HL-60/S4 treated with phorbol 12-myristate 13-acetate at 8.2 ng/mL for 4 days and 3 days (cell line): ENCODE results near the gene DAB1.

Experiments used
- in situ Hi-C: fragments of 300-500 bp; cut with MboI; formaldehyde crosslinking; loops from 2 replicates; pipeline ENCODE4 v1.15.0; 2022; ENCODE audit warnings: low sequenced_read_pairs

The DAB1 gene

DNA sequence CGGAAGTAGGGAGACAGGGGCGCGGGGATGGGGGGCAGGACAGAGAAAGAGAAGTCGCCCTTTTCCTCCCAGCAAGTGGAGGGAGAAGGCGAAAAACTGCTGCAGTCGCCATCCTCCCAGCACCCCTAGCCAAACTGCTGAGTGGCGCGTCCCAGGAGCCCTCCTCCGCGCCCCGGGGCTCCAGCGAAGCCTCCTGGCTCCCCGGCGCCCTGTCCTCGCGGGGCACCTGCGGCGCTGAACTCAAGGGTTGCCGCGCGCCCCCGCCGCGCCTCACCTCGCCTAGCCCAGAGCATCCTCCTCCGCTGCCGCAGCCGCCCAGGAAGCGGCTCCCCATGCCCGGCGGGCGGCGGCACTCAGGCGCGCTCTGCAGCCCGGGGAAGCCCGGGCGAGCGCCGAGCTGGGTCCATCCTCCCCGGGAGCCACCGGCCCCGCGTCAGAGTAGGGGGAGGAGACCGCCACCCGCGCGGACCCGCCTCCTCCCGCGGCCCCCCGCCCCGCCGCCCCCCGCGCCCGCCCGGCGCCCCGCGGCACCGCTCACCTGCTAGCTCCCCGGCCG, at the start of gene DAB1:
TSS of gene DAB1 (minus strand) at position 405 of the 556 bp plus-strand sequence. CDS start 133,030 bp downstream, outside the sequence.
- in situ Hi-C loops: no loop called here

DNA sequence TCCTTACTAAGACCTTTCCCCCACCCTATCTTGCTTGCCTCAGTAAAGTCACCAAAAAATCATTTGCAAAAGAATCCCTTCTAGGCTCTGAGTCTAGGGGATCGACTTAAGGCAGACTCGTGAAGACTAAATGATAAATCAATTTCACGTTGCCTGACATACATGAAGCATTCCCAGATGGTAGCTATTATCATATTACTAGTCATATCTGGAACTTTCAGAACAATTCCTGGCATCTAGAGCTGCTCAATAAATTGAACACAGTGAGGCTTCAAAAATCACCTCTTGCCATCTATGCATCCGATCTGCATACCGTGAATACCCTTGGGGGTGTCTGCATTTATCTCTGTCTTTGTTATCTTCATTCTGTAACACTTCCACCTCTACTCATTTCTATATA, 49.6 kb upstream of the DAB1 start:
- in situ Hi-C loops: no loop called here

DNA sequence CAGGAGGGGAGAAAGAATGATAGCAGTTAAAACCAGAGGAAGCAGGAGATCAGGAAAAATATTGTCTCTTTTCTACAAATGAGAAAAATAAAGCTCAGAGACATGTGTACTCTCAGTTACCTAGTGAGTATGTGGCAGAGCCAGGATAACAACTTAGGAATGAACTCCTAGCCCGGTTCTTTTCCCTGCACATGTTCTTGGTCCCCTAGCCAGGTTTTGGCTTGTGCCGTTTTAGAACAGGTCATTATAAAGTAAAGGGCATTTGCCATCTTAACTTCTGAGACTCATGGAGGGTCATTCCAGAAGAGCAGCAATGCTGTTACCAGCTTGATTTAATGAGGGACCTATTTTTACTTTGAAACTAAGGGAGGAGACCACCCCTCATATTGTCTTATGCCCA, 48.1 kb upstream of the DAB1 start:
- in situ Hi-C loops: no loop called here

DNA sequence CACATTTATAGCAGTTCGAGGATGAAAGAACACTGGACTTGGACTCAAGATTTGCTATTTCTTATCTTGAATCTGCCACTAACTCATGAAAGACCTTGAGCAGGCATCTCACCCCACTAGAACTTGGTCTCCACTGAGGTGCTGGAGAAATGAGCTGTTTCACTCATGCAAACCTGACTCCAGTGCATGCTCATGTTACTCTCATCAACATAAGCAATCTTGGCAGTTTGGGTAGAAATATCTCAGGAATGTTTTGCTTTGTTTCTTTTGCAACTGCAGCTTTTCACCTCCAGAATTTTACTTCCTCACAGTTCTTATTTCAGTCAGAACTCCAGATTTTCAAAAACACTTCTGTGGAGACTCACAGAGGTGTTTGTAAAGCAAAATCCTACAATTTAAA, 46.2 kb upstream of the DAB1 start:
- in situ Hi-C loops: no loop called here

DNA sequence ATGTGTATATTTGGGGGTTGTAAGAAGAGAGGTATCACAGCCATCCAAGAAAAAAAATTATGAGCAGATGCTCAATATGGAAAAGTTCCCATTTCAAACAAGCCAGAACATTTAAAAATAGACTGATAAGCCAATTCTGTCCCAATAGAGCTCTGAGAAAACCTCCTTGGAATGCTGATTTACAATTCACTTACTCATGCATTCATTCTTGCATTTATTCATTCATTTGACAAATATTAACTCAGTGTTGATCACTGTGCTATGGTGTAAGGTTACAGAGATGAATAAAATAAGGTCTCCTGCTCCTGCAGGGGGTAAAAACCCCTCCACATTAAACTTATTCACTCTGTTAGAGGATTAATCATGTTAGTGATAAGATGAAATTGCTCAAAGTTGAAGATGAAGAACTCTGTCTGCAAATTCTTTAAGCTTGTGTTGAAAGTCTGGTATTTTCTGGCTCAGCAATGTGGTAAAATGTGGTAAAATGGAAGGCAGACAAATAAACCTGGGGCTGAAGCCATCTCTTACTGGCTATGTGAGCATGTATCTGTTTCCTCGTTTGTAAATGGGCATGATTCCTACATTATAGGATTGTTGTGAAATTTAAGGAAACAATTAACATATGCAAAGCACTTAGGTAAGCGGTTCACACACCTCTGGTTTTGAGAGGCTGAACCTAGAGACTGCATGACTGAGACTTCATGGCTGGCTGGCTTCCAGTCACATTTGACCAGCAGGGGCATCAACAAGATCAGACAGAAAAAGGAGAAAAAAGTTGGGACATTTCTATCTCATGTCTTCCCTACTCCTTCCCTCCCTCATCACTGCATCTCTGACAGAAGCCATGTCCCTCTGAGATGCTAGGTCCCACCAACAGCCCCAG, 45.0 kb upstream of the DAB1 start:
- in situ Hi-C loops: no loop called here

DNA sequence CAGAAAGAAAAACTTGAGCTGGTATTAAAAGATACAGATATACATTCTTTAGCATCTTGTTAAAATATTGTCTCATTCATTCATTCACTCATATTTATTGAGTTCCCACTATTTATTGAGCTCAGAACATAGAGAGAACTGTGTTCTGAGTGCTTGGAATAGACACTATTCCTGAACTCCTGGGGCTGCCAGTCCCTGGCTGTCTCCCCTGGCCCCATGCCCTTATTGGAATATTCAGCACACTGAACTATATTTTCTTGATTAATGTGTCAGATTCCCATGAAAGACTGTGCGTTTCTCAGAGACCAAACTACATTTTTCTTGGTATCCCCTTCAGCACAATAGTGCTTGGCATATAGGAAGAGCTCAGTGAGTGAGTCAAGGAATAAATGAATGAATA, 44.0 kb upstream of the DAB1 start:
- in situ Hi-C loops: no loop called here

DNA sequence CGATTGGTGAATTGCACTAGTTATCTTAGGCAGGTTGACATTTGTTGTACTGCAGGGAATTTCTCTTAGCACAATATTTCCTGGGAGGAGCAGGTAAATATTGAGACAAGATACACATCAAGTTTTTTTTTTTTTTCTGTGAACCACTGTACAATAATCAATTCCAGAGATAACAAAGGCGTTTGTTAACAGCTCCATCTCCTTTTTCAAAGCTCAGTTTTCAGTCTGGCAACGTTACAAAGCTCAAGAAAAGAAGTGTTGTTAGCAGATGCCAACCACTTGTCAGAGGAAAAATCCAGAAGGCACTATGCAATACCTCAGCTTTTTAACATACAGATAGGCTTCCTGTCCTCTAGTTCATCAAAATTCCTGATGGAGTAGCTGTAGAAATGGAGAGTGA, 40.9 kb upstream of the DAB1 start:
- in situ Hi-C loops: no loop called here

DNA sequence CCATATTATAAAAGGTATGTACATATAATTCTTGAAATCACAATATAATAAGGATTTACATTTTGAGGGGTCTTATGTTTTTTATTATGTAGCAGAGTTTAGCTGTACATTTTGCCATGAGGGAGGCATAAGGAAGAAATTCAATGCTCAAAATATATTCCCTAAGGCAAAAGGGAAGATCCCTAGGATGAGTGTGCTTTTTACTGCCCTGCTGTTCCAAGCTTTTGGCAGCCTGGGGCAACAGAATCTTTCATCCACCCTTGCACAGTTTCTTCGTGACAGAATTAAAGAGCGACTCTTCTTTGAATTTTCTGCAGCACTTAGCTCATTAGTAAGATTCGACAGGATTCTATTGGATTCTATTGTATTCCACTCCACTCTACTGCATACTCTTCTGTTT, 39.5 kb upstream of the DAB1 start:
- in situ Hi-C loops: no loop called here

DNA sequence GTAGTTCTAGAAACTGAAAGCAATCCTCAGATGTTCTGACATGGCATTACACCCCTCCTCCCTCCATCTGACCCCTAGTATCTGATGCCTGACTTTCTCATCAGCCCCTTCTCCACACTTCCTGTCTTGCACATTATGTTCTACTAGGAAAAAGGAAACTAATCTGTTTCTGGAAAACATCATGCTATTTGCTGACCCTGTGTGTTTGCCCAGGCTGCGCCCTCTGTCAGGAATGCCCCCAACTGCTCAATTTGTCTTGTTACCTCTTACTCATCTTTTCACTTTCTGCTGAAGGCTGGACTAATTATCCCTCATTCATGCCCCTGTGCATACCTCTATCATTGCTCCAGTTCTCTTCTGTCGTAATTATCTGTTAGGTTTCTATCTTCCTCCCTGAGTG, 37.5 kb upstream of the DAB1 start:
- in situ Hi-C loops: no loop called here

DNA sequence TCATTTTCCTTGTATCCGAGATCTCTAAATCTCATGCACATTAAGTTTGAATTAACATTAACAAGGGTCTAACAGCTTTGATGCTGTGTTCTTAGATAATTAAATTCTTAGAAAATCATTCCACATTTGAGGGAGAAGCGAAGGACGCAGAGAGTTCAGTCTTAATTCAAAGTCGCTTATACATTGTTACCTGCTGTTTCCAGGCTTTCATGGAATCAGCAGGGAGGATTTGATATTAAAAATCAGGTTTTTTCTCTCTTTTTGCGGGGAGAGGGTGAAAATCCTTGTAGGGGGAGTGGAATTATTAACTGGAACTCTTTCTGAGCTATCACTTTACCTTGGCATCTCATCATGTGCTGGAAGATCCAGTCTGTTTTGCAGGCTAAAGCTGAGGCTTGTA, 27.7 kb upstream of the DAB1 start:
- in situ Hi-C loops: no loop called here

DNA sequence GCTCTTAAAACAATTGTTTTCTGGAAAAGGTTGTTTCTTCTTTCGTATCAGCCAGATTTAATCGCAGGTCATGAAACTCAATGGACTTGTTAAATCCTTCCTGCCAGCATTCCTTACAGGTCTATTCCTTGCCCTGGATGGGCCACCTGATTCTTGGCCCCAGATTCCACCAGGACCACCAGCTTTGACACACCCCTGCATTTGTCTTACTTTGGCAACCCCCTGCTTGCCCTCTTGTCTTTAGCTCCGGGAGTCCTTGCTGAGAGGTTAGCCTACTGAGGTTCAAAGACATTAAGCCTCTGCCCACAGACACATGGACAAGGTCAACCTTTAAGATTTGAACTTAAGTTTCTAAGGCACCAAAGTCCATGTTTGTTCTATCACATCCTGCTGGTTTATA, 27.1 kb upstream of the DAB1 start:
- in situ Hi-C loops: no loop called here

DNA sequence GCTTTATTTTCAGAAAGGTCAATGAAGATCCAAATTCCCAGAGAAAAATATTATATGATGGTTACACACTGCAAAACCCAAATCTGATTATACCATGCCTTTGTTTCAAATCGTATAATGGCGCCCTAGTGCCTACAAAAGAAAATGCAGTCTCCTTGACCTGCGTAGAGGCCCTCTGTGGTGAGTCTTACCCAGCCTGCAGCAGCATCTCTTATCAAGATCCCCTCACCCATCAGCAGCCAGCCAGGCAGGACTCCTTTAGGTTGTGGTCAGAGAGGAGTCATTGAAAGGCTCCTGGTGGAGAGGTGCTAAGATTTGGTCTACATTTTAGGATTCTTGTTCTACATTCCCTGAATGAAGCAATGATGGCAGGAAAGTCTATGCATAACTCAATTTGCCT, 23.7 kb upstream of the DAB1 start:
- in situ Hi-C loops: no loop called here

DNA sequence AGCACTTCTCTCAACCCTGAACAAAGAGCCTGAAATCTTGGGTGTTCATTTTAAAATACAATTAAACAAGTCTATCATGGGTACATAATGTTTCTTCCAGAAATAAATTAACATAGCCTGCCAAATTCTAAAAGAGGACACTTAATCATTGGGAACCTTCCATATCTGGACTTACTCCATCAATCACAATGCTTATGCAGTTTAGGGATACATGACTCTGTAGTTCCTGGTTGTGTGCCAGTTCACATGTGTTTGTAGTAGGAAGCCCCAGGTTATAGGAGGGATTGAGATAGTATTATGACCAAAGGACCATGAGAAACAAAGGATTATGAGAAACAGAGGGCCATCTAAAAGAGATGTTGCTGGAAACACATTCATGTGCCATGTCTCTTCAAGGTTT, 19.1 kb upstream of the DAB1 start:
- in situ Hi-C loops: no loop called here

DNA sequence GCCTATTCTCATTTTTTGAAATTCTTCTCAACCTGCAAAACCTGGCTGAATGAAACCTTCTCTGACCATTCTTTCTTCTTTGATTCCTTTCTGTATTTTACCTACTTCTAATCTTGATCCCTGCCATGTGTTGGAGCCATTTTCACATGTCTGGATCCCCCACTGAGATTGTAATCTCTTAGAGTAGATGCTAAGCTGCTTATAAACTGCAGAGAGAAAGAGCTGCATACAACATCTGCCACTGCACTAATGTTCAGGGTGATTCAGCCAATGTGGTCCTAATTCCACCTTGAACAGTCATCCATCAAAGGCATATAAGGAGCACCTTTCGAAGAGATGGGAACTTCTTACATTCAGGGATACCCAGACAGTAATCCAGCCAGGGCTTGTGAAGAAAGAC, 16.2 kb upstream of the DAB1 start:
- in situ Hi-C loops: no loop called here

DNA sequence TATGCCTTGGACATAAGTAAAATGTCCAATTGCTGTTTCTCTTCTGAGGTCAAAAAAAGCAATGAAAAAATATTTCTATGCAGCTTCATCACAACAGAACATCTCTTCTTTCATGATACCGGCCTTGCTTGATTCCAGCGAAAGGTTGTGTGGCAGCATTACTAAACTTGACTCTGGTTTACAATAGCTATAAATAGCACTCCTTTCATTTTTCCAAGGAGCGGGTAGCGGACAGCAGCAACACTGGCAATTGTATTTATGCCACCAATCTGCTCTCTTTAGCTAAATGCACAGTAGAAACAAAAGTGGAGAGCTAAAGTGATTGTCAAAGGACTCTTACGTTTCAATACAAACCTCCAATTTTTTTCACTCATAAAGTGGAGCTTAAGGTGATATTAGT, 7.5 kb upstream of the DAB1 start:
- in situ Hi-C loops: no loop called here

DNA sequence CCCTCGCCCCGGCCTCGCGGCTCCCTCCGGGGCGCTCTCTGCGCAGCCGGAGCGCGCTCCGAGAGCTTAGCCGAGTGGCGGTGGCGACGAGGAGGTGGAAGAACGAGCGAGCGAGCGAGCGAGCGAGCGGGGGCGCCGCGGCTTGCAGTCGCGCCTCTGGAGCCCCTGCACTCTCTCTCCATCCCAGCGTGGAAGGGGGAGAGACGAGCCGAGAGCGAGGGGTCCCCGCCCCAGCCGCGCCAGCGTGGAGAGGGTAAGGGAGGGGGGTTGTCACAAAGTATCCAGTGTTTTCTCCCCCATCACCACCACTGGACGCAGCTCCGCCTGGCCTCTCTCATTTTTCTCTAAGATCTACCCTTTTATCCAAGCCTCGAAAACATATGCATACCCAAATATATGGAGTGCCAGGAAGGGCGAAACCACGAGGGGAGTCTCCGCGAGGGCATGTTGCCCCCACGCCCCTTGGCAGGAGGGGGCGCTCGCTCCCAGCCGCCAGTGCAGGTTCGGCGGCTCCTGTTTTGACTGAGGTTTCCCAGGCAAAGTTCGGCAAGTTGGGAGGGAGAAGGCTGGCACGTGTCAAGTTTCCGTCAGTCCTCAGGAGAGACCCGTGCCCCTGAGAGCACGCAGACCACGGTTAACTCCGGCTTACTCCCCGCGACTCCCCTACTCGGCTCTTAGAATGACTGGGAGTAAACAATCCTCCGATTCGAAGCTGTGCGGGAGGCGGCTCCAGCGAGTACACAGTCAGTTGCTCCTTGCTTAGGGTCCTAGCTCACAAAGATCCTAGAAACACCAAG, 569 bp upstream of the DAB1 start:
- in situ Hi-C loops: no loop called here

DNA sequence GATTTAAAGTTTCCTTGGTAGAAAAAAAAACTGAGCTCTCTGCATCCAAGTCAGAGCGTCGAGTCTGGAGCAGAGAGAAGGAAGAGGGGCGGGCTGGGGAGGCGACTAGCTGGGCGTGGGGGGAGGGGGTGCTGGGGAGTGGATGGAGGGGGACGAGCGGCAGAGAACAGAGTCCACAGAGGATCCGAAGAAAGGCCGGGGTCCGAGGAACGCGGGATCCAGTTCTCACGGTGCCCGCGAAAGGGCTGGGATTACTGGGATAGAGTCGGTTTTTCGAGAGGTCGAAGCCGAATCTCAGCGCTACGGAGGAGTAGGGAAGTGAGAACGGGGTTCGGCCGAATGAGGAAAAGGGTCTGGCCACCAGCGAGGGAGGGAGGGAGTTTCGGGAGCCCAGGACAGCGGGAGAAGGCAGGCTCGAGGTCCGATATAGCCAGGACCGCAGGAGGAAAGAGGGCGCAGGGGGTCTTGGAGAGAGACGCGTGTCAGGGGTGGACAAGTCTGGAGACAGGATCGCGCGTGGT, 665 bp downstream of the DAB1 start:
- in situ Hi-C loops: no loop called here

DNA sequence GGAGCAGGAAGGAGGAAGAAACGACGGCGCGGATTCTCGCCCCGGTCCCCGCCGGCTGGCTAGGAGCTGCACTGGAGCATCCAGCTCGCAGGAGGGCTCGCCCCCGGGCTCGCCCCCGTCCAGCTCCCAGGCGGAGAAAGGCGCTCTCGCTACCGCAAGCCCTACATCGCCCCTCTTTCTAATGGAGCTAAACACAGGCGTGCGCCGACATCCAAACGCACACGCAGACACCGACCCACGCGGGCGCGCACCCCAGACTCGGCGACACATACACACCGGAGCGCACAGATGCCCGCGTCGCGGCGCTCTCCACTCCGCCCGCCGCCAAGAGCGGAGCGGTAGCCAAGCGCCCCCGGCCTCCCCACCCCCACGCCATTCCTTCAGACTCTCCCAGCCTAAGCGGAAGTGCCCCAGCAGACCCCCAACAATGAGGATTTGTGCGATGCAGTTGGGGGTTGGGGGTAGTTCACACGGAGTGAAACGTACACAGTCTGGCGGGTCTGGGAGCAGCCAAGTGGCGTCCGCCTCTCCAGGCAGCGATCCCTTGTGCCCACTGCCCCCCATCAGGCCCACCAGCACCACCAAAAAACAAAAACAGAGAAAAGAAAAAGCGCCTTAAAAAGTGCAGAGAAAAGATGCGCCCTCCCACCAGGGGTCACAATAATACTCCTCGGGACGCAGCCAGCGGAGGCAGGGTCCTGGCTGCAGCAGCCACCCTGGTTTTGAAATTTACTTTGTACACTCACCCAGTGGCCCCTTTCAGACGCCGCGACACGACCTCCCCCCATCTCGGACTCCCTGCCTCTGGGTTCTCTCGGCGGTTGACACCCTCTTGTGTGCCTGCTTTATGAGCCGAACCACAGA, 1.4 kb downstream of the DAB1 start:
- in situ Hi-C loops: no loop called here

DNA sequence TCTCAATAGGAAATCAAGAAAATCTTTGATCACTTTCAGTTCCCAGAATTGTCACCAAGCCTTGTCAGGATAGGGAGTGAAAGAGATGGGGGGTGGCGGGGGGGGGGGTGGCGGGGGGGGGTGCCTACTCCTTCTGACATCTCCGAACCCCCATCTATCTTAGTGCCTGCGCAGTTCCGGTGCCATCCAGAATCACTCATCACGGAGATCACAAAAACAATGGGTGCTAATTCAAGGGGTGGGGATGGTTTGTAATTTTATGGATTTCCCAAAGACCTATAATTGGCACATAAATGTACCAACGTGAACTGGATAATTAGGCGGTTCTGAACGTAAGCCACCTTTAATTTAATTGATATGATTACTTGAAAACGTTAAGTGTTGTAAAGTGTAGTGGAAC, 2.1 kb downstream of the DAB1 start:
- in situ Hi-C loops: no loop called here

DNA sequence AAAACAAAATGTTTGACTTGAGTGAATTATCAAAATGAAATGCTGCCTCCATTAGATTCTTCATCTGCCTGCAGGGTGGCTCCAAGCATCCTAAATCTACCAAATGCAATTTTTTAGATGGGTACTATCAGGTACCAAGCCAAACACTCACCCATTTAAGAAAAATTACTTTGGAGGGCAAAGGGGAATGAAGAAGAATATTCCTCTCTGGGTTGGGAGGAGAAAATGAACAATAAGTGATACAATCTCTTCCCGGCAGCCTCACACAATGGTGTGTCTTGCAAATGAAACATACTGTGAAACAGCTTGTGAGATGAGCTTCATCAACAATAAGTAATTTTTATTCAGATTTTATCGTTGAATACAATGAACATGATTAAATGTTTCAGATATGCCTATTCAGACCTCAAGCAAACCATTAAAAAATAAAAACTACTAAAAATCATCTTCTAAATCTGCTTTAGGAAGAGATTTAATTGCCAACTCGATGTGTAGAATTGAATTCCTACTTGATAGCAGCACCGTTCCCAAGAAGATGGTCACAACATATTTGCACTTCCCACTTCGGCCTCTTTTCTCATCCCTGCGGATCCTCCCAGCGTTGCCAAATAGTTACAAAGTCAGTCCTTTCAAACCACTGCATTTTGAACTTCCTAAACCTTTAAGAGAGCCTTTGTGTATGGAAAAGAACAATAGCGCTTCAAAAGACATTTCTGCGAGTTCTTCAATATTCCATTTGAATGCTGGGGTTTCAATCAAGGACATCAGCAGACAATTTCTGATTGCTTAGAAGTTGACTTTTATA, 2.7 kb downstream of the DAB1 start:
- in situ Hi-C loops: no loop called here
